Mesendoderm (in vitro differentiated cells): ENCODE results near the gene EPS15.
"Not testable (repeated sequence)": the region's sequence is repeated elsewhere in the genome, so short reads cannot be mapped to it uniquely, and the experiment has no call there.

Experiments
- DNase-seq: peaks from one replicate; pipeline ENCODE4 v3.0.0; 2013
- H2AK5ac ChIP-seq: 2 replicates; pipeline ENCODE4 v1.6.1; 2013; ENCODE audit warnings: low read length, inconsistent platforms
- H2BK120ac ChIP-seq: 2 replicates; pipeline ENCODE4 v1.6.1; 2013; ENCODE audit warnings: low read depth, mild to moderate bottlenecking, low read length, moderate library complexity, mixed read lengths
- H2BK15ac ChIP-seq: replicated peaks from 2 replicates; pipeline ENCODE4 v1.6.1; 2013; ENCODE audit warnings: low read depth, mild to moderate bottlenecking, moderate library complexity
- H2BK5ac ChIP-seq: 2 replicates; pipeline ENCODE4 v1.6.1; 2013; ENCODE audit warnings: low read length, inconsistent platforms
- H3K18ac ChIP-seq: 2 replicates; pipeline ENCODE4 v1.6.1; 2013; ENCODE audit warnings: mild to moderate bottlenecking, low read length, mixed read lengths
- H3K23ac ChIP-seq: one replicate; pipeline ENCODE4 v1.6.1; 2013; ENCODE audit warnings: low read length
- H3K27ac ChIP-seq: 2 replicates; pipeline ENCODE4 v1.5.1; 2013; ENCODE audit warnings: low read depth, mild to moderate bottlenecking, inconsistent platforms, low read length, moderate library complexity
- H3K27me3 ChIP-seq: 2 replicates; pipeline ENCODE4 v1.6.1; 2013; ENCODE audit warnings: low read length, control low read depth, mild to moderate bottlenecking, inconsistent platforms; ENCODE audit not compliant: insufficient read depth, poor library complexity
- H3K36me3 ChIP-seq: 2 replicates; pipeline ENCODE4 v1.6.1; 2013; ENCODE audit warnings: low read length, inconsistent platforms; ENCODE audit not compliant: control insufficient read depth, insufficient read depth
- H3K4ac ChIP-seq: one replicate; pipeline ENCODE4 v1.6.1; 2013; ENCODE audit warnings: low read depth, mild to moderate bottlenecking, low read length, moderate library complexity
- H3K4me1 ChIP-seq: 2 replicates; pipeline ENCODE4 v1.6.1; 2013; ENCODE audit warnings: low read depth, low read length, inconsistent platforms; ENCODE audit not compliant: control insufficient read depth
- H3K4me2 ChIP-seq: 2 replicates; pipeline ENCODE4 v1.6.1; 2013; ENCODE audit warnings: low read length
- H3K4me3 ChIP-seq: 2 replicates; pipeline ENCODE4 v1.5.1; 2013; ENCODE audit warnings: mild to moderate bottlenecking, low read length
- H3K56ac ChIP-seq: one replicate; pipeline ENCODE4 v1.6.1; 2013; ENCODE audit warnings: low read length
- H3K79me1 ChIP-seq: 2 replicates; pipeline ENCODE4 v1.6.1; 2013; ENCODE audit warnings: low read length, inconsistent platforms
- H3K79me2 ChIP-seq: 2 replicates; pipeline ENCODE4 v1.6.1; 2013; ENCODE audit warnings: mild to moderate bottlenecking, low read length; ENCODE audit not compliant: control insufficient read depth, insufficient read depth
- H3K9ac ChIP-seq: 2 replicates; pipeline ENCODE4 v1.6.1; 2013; ENCODE audit warnings: low read length, inconsistent platforms
- H4K5ac ChIP-seq: one replicate; pipeline ENCODE4 v1.6.1; 2013; ENCODE audit warnings: low read length
- H4K8ac ChIP-seq: one replicate; pipeline ENCODE4 v1.6.1; 2013; ENCODE audit warnings: low read depth, mild to moderate bottlenecking, control low read depth, low read length, moderate library complexity
- WGBS: extraction: QIAGEN DNeasy Blood & Tissue Kit; methylation state at CpG from one replicate; pipeline ENCODE4 v1.1.7; 2013; ENCODE audit warnings: low lambda C conversion rate, missing lambda C conversion rate; ENCODE audit not compliant: insufficient coverage; ENCODE audit errors: extremely low coverage; 5-methylcytosine and 5-hydroxymethylcytosine counted together

Gene EPS15

GRCh38 chr1:51564124-51564523, 45.1 kb upstream of the EPS15 start:
- H3K4ac ChIP-seq = no peak overlapping the region
- DNase-seq = no peak
- no peak overlapping the region for H3K4me2 ChIP-seq
- H4K8ac ChIP-seq = no peak overlapping the region
- H3K4me1 ChIP-seq = no peaks in the 10 kb centered on the region
- no peak overlapping the region for H3K18ac ChIP-seq
- H3K79me1 ChIP-seq = no peaks in the 10 kb centered on the region
- H3K23ac ChIP-seq = no peak overlapping the region
- H2BK5ac ChIP-seq = no peak overlapping the region
- H2BK15ac ChIP-seq = no peak overlapping the region
- no peak overlapping the region for H4K5ac ChIP-seq
- H2BK120ac ChIP-seq = no peak overlapping the region
- H2AK5ac ChIP-seq = no peak overlapping the region
- no peak overlapping the region for H3K56ac ChIP-seq
- no peaks in the 10 kb centered on the region for H3K36me3 ChIP-seq
- no peak overlapping the region for H3K27ac ChIP-seq
- H3K9ac ChIP-seq = no peak overlapping the region
- no peaks in the 10 kb centered on the region for H3K27me3 ChIP-seq
- no peaks in the 10 kb centered on the region for H3K79me2 ChIP-seq
- H3K4me3 ChIP-seq = no peak overlapping the region

DNA sequence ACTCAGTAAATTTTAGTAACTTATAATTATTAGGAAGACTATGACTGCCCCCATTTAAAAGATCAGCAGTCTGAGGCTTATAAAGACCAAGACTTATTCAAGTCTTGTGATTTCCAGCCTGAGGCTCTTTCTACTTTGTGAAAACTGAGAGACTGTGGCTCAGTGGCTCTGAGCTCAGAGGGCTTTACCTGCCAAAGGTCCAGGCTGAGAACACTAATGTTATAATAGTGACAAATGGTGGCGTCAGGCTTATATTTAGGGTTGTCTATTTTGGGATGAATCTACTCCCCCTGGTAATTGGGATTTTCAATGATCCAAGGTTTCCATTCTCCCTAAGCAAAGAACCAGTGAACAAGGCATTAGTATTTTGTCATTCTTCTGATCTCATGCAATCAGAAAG, 42.6 kb upstream of the EPS15 start:
- Histone ChIP-seq H3K4me3 (no peak overlapping the region), H2AK5ac (no peak overlapping the region), H3K4ac (no peak overlapping the region), H3K4me2 (no peak overlapping the region), H2BK120ac (no peak overlapping the region), H3K56ac (no peak overlapping the region), H3K18ac (no peak overlapping the region), H4K5ac (no peak overlapping the region), H3K79me1 (no peaks in the 10 kb centered on the region), H4K8ac (no peak overlapping the region), H3K4me1 (peaks cover 6% of the 10 kb centered on the region), H3K9ac (no peak overlapping the region), H3K23ac (no peak overlapping the region), H2BK5ac (no peak overlapping the region), H3K27me3 (no peaks in the 10 kb centered on the region), H3K36me3 (no peaks in the 10 kb centered on the region), H2BK15ac (no peak overlapping the region), H3K27ac (no peak overlapping the region), H3K79me2 (no peaks in the 10 kb centered on the region)
- no CpG with 5 or more reads among the region's 1 CpG for WGBS
- no peak for DNase-seq

- not testable (repeated sequence) for H2BK5ac ChIP-seq, H3K27me3 ChIP-seq, H3K18ac ChIP-seq, H3K79me1 ChIP-seq, H2BK120ac ChIP-seq, DNase-seq, H4K8ac ChIP-seq, H3K79me2 ChIP-seq, H3K4me1 ChIP-seq, H3K23ac ChIP-seq, H2AK5ac ChIP-seq, H3K9ac ChIP-seq, H3K4me3 ChIP-seq, H2BK15ac ChIP-seq, H3K36me3 ChIP-seq, H4K5ac ChIP-seq, H3K4ac ChIP-seq, H3K4me2 ChIP-seq, H3K27ac ChIP-seq
- WGBS = no CpG with 5 or more reads among the region's 8 CpGs
- peak overlapping the region; percentile 34 for H3K56ac ChIP-seq
Observed at GRCh38 chr1:51560895-51561294, 41.8 kb upstream of the EPS15 start.

DNA sequence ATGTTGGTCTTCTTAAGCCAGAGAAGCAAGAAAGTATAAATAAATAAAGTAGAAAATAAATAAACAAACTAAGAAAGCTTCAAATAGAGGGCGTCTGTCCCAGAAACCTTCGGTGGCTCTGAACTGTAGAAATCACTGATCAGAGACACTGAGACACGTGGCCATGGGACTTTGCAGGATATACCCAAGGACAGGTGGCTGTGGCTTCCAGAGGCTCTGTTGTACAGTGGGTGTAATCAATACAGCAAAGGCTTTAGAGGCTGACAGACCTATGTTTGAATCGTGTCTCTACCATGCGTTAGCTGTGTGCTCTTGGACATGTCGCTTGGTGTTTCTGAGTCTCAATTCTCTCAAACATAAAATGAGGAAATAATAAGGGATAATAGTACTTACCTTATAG, 41.0 kb upstream of the EPS15 start:
- peaks cover 6% of the 10 kb centered on the region for H3K4me1 ChIP-seq
- H2BK120ac ChIP-seq = no peak overlapping the region
- no peak overlapping the region for H3K18ac ChIP-seq
- no peak overlapping the region for H3K27ac ChIP-seq
- H2BK15ac ChIP-seq = peak overlapping the region; percentile 37
- no peak overlapping the region for H3K4me2 ChIP-seq
- H3K27me3 ChIP-seq = no peaks in the 10 kb centered on the region
- no peaks in the 10 kb centered on the region for H3K79me2 ChIP-seq
- no peaks in the 10 kb centered on the region for H3K79me1 ChIP-seq
- H3K9ac ChIP-seq = no peak overlapping the region
- no peak overlapping the region for H4K5ac ChIP-seq
- H2BK5ac ChIP-seq = no peak overlapping the region
- no peaks in the 10 kb centered on the region for H3K36me3 ChIP-seq
- no peak overlapping the region for H3K23ac ChIP-seq
- no peak overlapping the region for H3K4me3 ChIP-seq
- H4K8ac ChIP-seq = no peak overlapping the region
- DNase-seq = no peak
- H3K4ac ChIP-seq = no peak overlapping the region
- H2AK5ac ChIP-seq = no peak overlapping the region
- no peak overlapping the region for H3K56ac ChIP-seq
- WGBS = no CpG with 5 or more reads among the region's 6 CpGs

DNA sequence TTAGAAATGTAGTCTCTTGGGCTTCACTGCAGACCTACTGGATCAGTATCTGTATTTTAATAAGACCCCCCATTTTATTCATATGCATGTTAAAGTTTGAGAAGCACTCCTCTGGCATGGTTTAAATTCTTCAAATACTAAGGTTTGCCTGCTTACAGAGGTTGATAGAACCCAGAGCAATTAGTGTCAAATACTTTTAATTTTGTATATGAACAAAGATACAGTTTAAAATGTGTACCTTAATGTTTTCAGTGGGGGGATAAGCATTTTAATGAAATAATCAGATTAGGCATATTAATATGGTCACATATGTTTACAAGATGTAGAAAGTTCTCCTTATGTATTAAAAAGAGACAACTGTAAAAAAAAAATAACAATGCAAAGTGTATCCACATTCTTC, 40.4 kb upstream of the EPS15 start:
- Histone ChIP-seq H4K8ac (no peak overlapping the region), H4K5ac (no peak overlapping the region), H3K18ac (no peak overlapping the region), H3K4me2 (no peak overlapping the region), H2AK5ac (no peak overlapping the region), H3K4me3 (no peak overlapping the region), H3K27me3 (no peaks in the 10 kb centered on the region), H3K79me2 (no peaks in the 10 kb centered on the region), H2BK120ac (no peak overlapping the region), H3K23ac (no peak overlapping the region), H3K27ac (no peak overlapping the region), H2BK15ac (peak overlapping the region; percentile 36), H3K4me1 (peaks cover 6% of the 10 kb centered on the region), H3K56ac (no peak overlapping the region), H3K79me1 (no peaks in the 10 kb centered on the region), H2BK5ac (no peak overlapping the region), H3K9ac (no peak overlapping the region), H3K36me3 (no peaks in the 10 kb centered on the region), H3K4ac (no peak overlapping the region)
- DNase-seq = peak; percentile 30

DNA sequence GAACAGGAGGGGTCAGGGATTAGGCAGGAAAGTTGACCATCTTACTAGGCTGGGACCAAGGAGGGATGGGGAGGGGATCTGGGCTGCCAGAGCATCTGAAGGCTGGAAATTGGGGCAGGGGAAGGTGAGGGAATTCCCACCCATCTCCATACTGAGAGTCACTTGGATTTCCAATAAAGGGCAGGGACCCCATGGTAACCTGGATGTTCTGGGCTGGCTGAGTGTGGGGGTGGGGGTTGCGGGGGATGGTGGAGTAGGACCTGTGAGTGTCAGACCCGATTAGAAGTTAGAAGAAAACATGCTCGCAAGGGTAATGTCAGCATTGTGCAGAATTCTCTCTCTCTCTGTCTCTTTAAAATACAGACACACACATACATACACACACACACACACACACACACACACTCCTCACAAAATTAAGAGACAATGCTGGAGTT, 40.0 kb upstream of the EPS15 start:
- H3K56ac ChIP-seq = peak overlapping the region; percentile 60
- no peaks in the 10 kb centered on the region for H3K36me3 ChIP-seq
- H3K27ac ChIP-seq = peak overlapping the region; percentile 36
- H3K9ac ChIP-seq = no peak overlapping the region
- H4K8ac ChIP-seq = no peak overlapping the region
- no CpG with 5 or more reads among the region's 3 CpGs for WGBS
- H4K5ac ChIP-seq = no peak overlapping the region
- no peak overlapping the region for H3K4me2 ChIP-seq
- no peaks in the 10 kb centered on the region for H3K79me1 ChIP-seq
- no peak overlapping the region for H3K4ac ChIP-seq
- no peak overlapping the region for H3K4me3 ChIP-seq
- H3K4me1 ChIP-seq = peaks cover 6% of the 10 kb centered on the region
- no peaks in the 10 kb centered on the region for H3K79me2 ChIP-seq
- no peak overlapping the region for H3K23ac ChIP-seq
- H2BK120ac ChIP-seq = no peak overlapping the region
- H2BK5ac ChIP-seq = peak overlapping the region; percentile 80
- peak overlapping the region; percentile 36 for H2BK15ac ChIP-seq
- DNase-seq = peak; percentile 70
- no peaks in the 10 kb centered on the region for H3K27me3 ChIP-seq
- peak overlapping the region; percentile 76 for H3K18ac ChIP-seq
- no peak overlapping the region for H2AK5ac ChIP-seq
